Astrocyte of the cerebellum (primary cell): ENCODE measurements around the gene HECTD2.
A peak's percentile ranks its signal among the peaks of the same experiment; 100 is the strongest.
"Not testable (repeated sequence)": the region's sequence is repeated elsewhere in the genome, so short reads cannot be mapped to it uniquely, and the experiment has no call there.

ENCODE experiments used
- DNase-seq: peaks from one replicate; pipeline ENCODE4 v3.0.0-alpha.2; 2011; ENCODE audit warnings: low read depth
- H3K4me3 ChIP-seq: 2 replicates; pipeline ENCODE4 v1.5.1; 2011; ENCODE audit warnings: mild to moderate bottlenecking, low read depth, low read length, moderate library complexity
- in situ Hi-C: cut with HindIII; loops from 2 replicates; pipeline ENCODE4 v1.10.0; 2017; ENCODE audit warnings: low sequenced_read_pairs
- TF ChIP-seq, protein P1 (sequence below): IDR thresholded peaks from 2 replicates; pipeline ENCODE4 v1.5.1; 2012; ENCODE audit warnings: low read length, low read depth, moderate library complexity, mild to moderate bottlenecking; ENCODE audit errors: missing control alignments

The HECTD2 gene

DNA sequence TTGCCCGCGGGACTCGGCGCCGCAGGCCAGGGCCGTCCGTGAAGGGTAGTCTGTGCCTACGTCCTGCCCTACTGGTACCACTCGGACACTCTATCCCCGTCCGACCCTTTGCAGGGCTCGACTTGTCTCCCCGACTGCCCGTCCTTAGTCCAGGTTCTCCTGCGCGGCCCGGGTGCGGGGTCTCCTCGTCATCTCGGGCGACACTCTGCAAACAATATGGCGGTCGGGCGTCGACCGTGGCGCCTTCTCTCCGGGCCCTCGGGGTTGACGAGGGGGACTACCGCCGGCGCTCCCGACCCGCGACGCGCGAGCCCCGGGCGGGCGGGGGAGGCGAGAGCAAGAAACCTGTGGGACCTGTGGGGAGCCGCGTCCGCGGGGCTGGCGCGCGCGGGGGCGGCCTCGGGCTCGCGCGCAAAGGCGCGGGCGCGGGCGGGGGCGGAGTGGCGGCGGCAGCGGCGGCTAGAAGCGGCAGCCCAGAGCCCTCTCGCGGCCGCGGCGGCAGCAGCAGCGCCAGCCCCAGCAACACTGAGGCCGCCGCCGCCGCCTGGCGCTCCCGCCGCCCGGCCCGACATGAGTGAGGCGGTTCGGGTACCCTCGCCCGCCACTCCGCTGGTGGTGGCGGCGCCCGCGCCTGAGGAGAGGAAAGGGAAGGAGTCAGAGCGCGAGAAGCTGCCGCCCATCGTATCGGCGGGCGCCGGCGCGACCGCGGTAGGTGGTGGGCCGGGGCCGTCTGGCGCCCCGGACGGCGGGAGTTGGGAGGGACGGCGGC lies at the start of gene HECTD2:
HECTD2 (plus strand) TSS at position 476 of the 769 bp plus-strand sequence; CDS start at position 571, 95 bp downstream.
- DNase-seq: no peak
- peak within 1 kb of the TSS; percentile 73 for H3K4me3 ChIP-seq
- TF ChIP-seq, protein P1, sequence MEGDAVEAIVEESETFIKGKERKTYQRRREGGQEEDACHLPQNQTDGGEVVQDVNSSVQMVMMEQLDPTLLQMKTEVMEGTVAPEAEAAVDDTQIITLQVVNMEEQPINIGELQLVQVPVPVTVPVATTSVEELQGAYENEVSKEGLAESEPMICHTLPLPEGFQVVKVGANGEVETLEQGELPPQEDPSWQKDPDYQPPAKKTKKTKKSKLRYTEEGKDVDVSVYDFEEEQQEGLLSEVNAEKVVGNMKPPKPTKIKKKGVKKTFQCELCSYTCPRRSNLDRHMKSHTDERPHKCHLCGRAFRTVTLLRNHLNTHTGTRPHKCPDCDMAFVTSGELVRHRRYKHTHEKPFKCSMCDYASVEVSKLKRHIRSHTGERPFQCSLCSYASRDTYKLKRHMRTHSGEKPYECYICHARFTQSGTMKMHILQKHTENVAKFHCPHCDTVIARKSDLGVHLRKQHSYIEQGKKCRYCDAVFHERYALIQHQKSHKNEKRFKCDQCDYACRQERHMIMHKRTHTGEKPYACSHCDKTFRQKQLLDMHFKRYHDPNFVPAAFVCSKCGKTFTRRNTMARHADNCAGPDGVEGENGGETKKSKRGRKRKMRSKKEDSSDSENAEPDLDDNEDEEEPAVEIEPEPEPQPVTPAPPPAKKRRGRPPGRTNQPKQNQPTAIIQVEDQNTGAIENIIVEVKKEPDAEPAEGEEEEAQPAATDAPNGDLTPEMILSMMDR: no peak
- in situ Hi-C loops: no loop called here

DNA sequence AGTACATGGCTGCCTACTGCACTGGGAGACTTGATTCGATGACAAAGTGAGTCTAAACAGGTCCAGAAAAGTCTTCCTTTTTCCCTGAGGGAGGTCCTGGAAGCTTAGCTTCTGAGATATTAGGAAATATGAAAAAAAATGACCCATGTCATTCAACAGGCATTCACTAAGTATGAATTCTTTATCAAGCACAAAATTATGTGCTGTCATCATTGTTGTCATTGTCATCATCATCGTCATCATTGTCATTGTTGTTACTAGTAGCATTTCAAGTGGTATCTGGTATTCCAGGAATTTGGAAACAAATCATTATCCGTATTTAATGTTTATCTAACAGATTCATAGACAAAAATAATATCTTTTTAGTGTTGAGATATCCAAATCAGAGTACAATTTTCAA lies 49.7 kb upstream of the HECTD2 start:
- TF ChIP-seq, protein P1: no peak
- in situ Hi-C loops: no loop called here
- H3K4me3 ChIP-seq: no peak overlapping the region
- DNase-seq: no peak

DNA sequence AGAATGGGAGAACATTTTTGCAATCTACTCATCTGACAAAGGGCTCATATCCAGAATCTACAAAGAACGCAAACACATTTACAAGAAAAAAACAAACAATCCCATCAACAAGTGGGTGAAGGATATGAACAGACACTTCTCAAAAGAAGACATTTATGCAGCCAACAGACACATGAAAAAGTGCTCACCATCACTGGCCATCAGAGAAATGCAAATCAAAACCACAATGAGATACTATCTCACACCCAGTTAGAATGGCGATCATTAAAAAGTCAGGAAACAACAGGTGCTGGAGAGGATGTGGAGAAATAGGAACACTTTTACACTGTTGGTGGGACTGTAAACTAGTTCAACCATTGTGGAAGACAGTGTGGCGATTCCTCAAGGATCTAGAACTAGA lies 44.6 kb upstream of the HECTD2 start:
- in situ Hi-C loops, H3K4me3 ChIP-seq, DNase-seq: not testable (repeated sequence)

- H3K4me3 ChIP-seq: no peak overlapping the region
- no peak for DNase-seq
- in situ Hi-C loops: no loop called here
- TF ChIP-seq, protein P1: no peak
Observed at GRCh38 chr10:91366704-91367103, 43.4 kb upstream of the HECTD2 start.

- TF ChIP-seq, protein P1: no peak
- H3K4me3 ChIP-seq: no peak overlapping the region
- DNase-seq: no peak
Observed at GRCh38 chr10:91367127-91367531, 43.0 kb upstream of the HECTD2 start.

DNA sequence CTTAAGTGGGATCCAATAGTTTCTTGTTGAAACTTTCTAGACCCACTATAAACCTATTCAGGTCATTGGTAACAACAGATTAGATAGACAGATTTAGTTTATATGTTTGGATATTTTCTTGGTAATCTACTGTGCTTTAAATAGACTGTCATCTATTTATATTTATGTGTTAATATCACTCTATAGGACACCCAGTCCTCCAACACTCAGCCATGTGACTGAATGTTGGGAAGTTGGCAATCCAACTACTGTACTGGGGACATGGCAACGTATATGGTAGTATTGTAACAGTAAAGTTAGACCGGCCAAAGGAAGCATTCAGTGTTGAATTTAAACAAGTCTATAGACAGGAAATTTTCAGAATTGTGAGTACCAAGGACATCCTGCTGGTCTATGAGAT lies 42.6 kb upstream of the HECTD2 start:
- in situ Hi-C loops: no loop called here
- no peak for DNase-seq
- TF ChIP-seq, protein P1: no peak
- no peak overlapping the region for H3K4me3 ChIP-seq

More at GRCh38 chr10:91367127-91367531, 43.0 kb upstream of the HECTD2 start:
- in situ Hi-C loops: no loop called here

- TF ChIP-seq, protein P1: peak; percentile 65
- H3K4me3 ChIP-seq, in situ Hi-C loops, DNase-seq: not testable (repeated sequence)
Observed at GRCh38 chr10:91369978-91370589, 40.1 kb upstream of the HECTD2 start.
